A549 (cell line): Measurements from ENCODE around the gene IGFBP4. TPM values are rescaled to one million over a fixed set of nuclear protein-coding genes. Genes with fewer than 3 reads are reported as not detected.

Experiments used
- ATAC-seq, 2 experiments: fragments of 200-7000 bp in 1 of 2; fragments of >200 bp in 1 of 2; cut with Nextera tagmentation in 1 of 2; cut with Tn5 transposase in 1 of 2; 3 replicates each; pipeline versions ENCODE4 v1.8.0 to v1.9.1; 2018 to 2020; ENCODE audit warnings: mild to moderate bottlenecking in 1 of 2, moderate library complexity in 1 of 2
- CTCF ChIA-PET: fragments of 300-600 bp; sonication (Branson Sonifier 250); formaldehyde crosslinking; extraction: SDS; loops from one replicate; lab custom pipeline; 2021; ENCODE audit warnings: antibody characterized with exemption, inconsistent platforms; lab: Yijun Ruan, JAX
- POLR2A ChIA-PET: fragments of 350-600 bp; formaldehyde crosslinking; extraction: SDS; loops from one replicate; lab custom pipeline; 2021; ENCODE audit warnings: antibody characterized with exemption, inconsistent platforms; lab: Yijun Ruan, JAX
- DNase-seq, 2 experiments: peaks; one replicate each; pipeline versions ENCODE4 v3.0.0 to v3.0.0-alpha.2; 2011 to 2016; ENCODE audit warnings: low read depth in 1 of 2, low spot score in 1 of 2
- FAIRE-seq: peaks from 2 replicates; lab custom pipeline; 2011; peaks lifted over from hg19 to GRCh38; lab: Jason Lieb, UNC
- H3K27ac ChIP-seq, 2 experiments: fragments of >200 bp; sonication (Bioruptor Twin); formaldehyde crosslinking; 3 replicates each; pipeline ENCODE4 v1.5.1; 2016 to 2017
- H3K4me1 ChIP-seq: fragments of >200 bp; sonication (Bioruptor Twin); formaldehyde crosslinking; 3 replicates; pipeline ENCODE4 v1.6.1; 2016
- H3K4me2 ChIP-seq: fragments of >200 bp; sonication (Bioruptor Twin); formaldehyde crosslinking; 3 replicates; pipeline ENCODE4 v1.6.1; 2016
- H3K4me3 ChIP-seq: fragments of >200 bp; sonication (Bioruptor Twin); formaldehyde crosslinking; 3 replicates; pipeline ENCODE4 v1.5.1; 2016
- H3K9me3 ChIP-seq: fragments of >200 bp; sonication (Bioruptor Twin); formaldehyde crosslinking; 3 replicates; pipeline ENCODE4 v1.6.1; 2016
- BCL3 ChIP-seq: fragments of >200 bp; sonication (Bioruptor Twin); formaldehyde crosslinking; IDR thresholded peaks from 3 replicates; pipeline ENCODE4 v1.6.1; 2016
- CHD2 ChIP-seq: fragments of 150-350 bp; IDR thresholded peaks from 2 replicates; pipeline ENCODE4 v1.6.1; 2014; ENCODE audit warnings: low read length; ENCODE audit not compliant: partially characterized antibody
- EHMT2 ChIP-seq: fragments of 200-600 bp; sonication (generic); IDR thresholded peaks from 2 replicates; pipeline ENCODE4 v1.6.1; 2016; ENCODE audit warnings: antibody characterized with exemption, low read depth, mild to moderate bottlenecking, moderate library complexity
- ELK1 ChIP-seq: fragments of 150-350 bp; IDR thresholded peaks from 2 replicates; pipeline ENCODE4 v1.6.1; 2014; ENCODE audit warnings: low read depth, mild to moderate bottlenecking, low read length
- ESRRA ChIP-seq: fragments of 150-350 bp; IDR thresholded peaks from 2 replicates; pipeline ENCODE4 v1.6.1; 2014; ENCODE audit warnings: mild to moderate bottlenecking, low read length, borderline replicate concordance
- FOSB ChIP-seq: fragments of 250-450 bp; sonication (Bioruptor Pico); IDR thresholded peaks from 2 replicates; pipeline ENCODE4 v1.5.0; 2020; ENCODE audit warnings: mild to moderate bottlenecking, moderate library complexity
- FOSL2 ChIP-seq, 2 experiments: fragments of 450-650 bp in 1 of 2; fragments of >200 bp in 1 of 2; sonication (Bioruptor Twin) in 1 of 2; formaldehyde crosslinking; IDR thresholded peaks; 2 replicates each; pipeline versions ENCODE4 v1.5.0 to v1.6.1; 2016 to 2020; ENCODE audit warnings: mild to moderate bottlenecking in 1 of 2, moderate library complexity in 1 of 2
- HOXA7 ChIP-seq: fragments of 250-450 bp; sonication (Bioruptor Pico); IDR thresholded peaks from 2 replicates; pipeline ENCODE4 v1.5.0; 2020; ENCODE audit warnings: mild to moderate bottlenecking, moderate library complexity
- HOXB13 ChIP-seq: fragments of 250-450 bp; sonication (Bioruptor Pico); IDR thresholded peaks from 2 replicates; pipeline ENCODE4 v1.5.0; 2020; ENCODE audit warnings: low read depth, mild to moderate bottlenecking, moderate library complexity
- HOXB5 ChIP-seq: fragments of 250-450 bp; sonication (Bioruptor Pico); IDR thresholded peaks from 2 replicates; pipeline ENCODE4 v1.5.0; 2020; ENCODE audit warnings: mild to moderate bottlenecking, moderate library complexity
- JUN ChIP-seq, 2 experiments: fragments of >200 bp; sonication (Bioruptor Twin); formaldehyde crosslinking; IDR thresholded peaks; 2 replicates in 1 of 2; 3 replicates in 1 of 2; pipeline ENCODE4 v1.6.1; 2016 to 2017
- MAX ChIP-seq: IDR thresholded peaks from 2 replicates; pipeline ENCODE4 v1.6.1; 2012
- MAZ ChIP-seq: fragments of 150-350 bp; IDR thresholded peaks from 2 replicates; pipeline ENCODE4 v1.6.1; 2014; ENCODE audit warnings: antibody characterized with exemption, low read depth, low read length, borderline replicate concordance
- PBX3 ChIP-seq: IDR thresholded peaks from 2 replicates; pipeline ENCODE4 v1.6.1; 2012
- POLR2A ChIP-seq: IDR thresholded peaks from 2 replicates; pipeline ENCODE4 v1.6.1; 2012; ENCODE audit warnings: mild to moderate bottlenecking, low read length
- POLR2AphosphoS2 ChIP-seq: conservative IDR thresholded peaks from 2 replicates; pipeline ENCODE4 v1.6.1; 2012; ENCODE audit warnings: low read length, improper control_type of control experiment, inconsistent platforms
- RAD21 ChIP-seq, 2 experiments: fragments of >200 bp in 1 of 2; sonication (Bioruptor Twin) in 1 of 2; formaldehyde crosslinking in 1 of 2; IDR thresholded peaks in 1 of 2; conservative IDR thresholded peaks in 1 of 2; 2 replicates in 1 of 2; 3 replicates in 1 of 2; pipeline ENCODE4 v1.6.1; 2012 to 2018; ENCODE audit warnings: inconsistent platforms in 1 of 2
- RARB ChIP-seq: fragments of 250-450 bp; sonication (Bioruptor Pico); IDR thresholded peaks from 2 replicates; pipeline ENCODE4 v1.8.0; 2021; ENCODE audit warnings: mild to moderate bottlenecking, moderate library complexity
- TFCP2L1 ChIP-seq: fragments of 250-450 bp; sonication (Bioruptor Pico); IDR thresholded peaks from 2 replicates; pipeline ENCODE4 v1.5.0; 2021; ENCODE audit warnings: mild to moderate bottlenecking
- ZFP36 ChIP-seq: fragments of 450-650 bp; IDR thresholded peaks from 2 replicates; pipeline ENCODE4 v1.6.1; 2014; ENCODE audit warnings: borderline replicate concordance; ENCODE audit not compliant: partially characterized antibody
- WGBS: methylation state at CpG from one replicate; pipeline ENCODE4 v1.1.6; 2017; ENCODE audit errors: missing lambda C conversion rate; 5-methylcytosine and 5-hydroxymethylcytosine counted together
- polyA plus RNA-seq, 4 experiments: library from polyadenylated mRNA; depleted of rRNA in 3 of 4; stranded (reverse); fragments of >200 nt; fragmentation: RNase III in 1 of 4; extraction: RNeasy Plus Mini Kit Qiagen cat#74134 plus additional on column Dnase treatment in 1 of 4; gene quantifications; 2 replicates in 3 of 4; 3 replicates in 1 of 4; pipeline ENCODE4 v1.2.3, GENCODE V29; 2011 to 2017
- TF ChIP-seq, protein P1 (sequence below): fragments of 250-450 bp; sonication (Bioruptor Pico); IDR thresholded peaks from 2 replicates; pipeline ENCODE4 v1.5.0; 2020; ENCODE audit warnings: low read depth, mild to moderate bottlenecking, moderate library complexity
- TF ChIP-seq, protein P2 (sequence below): fragments of 450-650 bp; IDR thresholded peaks from 2 replicates; pipeline ENCODE4 v1.6.1; 2014; ENCODE audit warnings: antibody characterized with exemption

IGFBP4 gene
- polyA plus RNA-seq, 2 of the 4 experiments (the other 2 are of a cell fraction): 1,080 to 1,829 TPM

GRCh38 chr17:40471846-40472732 is 28.8 kb downstream of the IGFBP4 start (continued):
- TF ChIP-seq, protein P1, sequence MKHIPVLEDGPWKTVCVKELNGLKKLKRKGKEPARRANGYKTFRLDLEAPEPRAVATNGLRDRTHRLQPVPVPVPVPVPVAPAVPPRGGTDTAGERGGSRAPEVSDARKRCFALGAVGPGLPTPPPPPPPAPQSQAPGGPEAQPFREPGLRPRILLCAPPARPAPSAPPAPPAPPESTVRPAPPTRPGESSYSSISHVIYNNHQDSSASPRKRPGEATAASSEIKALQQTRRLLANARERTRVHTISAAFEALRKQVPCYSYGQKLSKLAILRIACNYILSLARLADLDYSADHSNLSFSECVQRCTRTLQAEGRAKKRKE: peak; percentile 10
- TF ChIP-seq, all 56 proteins: peak for 18

- POLR2A ChIA-PET: interaction anchor here (0.8 to 12.0 kb wide), 12 partner anchors 8 to 87 kb away, joined by 3 to 177 read pairs (median 8); no protein-coding TSS in a partner anchor
- CTCF ChIA-PET: interaction anchor here (1.1 to 37.5 kb wide), 12 partner anchors 11 to 110 kb away, joined by 3 to 822 read pairs (median 6); partner anchors contain the start of gene IGFBP4
- ATAC-seq: peak; percentile 6 to 21; a peak in 4 of 6 replicates
- Histone ChIP-seq H3K4me3 (no peak overlapping the region), H3K4me2 (no peak overlapping the region), H3K4me1 (peaks cover 83% of the 10 kb centered on the region), H3K27ac (peak overlapping the region; percentile 96 to 97), H3K9me3 (no peaks in the 10 kb centered on the region)
- DNase-seq: peak in 1 of 2 experiments; percentile 89
- TF ChIP-seq EHMT2 (no peak), POLR2A (no peak; the same call in 1 of the 2 replicates), TFCP2L1 (CRISPR knock-in tag) (peak; percentile 95), JUN (IDR thresholded peaks at IDR 0.05) (peak in 1 of 2 experiments; percentile 12; a peak in 3 of 5 replicates), ELK1 (no peak), RAD21 (conservative IDR thresholded peaks at IDR 0.05 in 1 of 2, IDR thresholded peaks at IDR 0.05 in 1 of 2) (no peak), MAX (peak; percentile 19; the same call in 1 of the 2 replicates), HOXB13 (CRISPR knock-in tag) (no peak), BCL3 (0 out of 3 replicates have a peak, but pooled peaks have one; percentile 20), PBX3 (peak; percentile 65; the same call in 1 of the 2 replicates), HOXB5 (no peak), HOXA7 (CRISPR knock-in tag) (peak; percentile 82), ESRRA (0 out of 2 replicates have a peak, but pooled peaks have one; percentile 4), ZFP36 (peak; percentile 3), MAZ (no peak), RARB (CRISPR knock-in tag) (no peak; the same call in 1 of the 2 replicates), FOSL2 (IDR thresholded peaks at IDR 0.05) (no peak), FOSL2 (CRISPR knock-in tag; IDR thresholded peaks at IDR 0.05) (peak; percentile 1; the same call in 1 of the 2 replicates), CHD2 (peak; percentile 46), POLR2AphosphoS2 (peak; percentile 85), FOSB (CRISPR knock-in tag) (peak; percentile 60; the same call in 1 of the 2 replicates)
- TF ChIP-seq, protein P1: peak; percentile 11; the same call in 1 of the 2 replicates
- TF ChIP-seq, protein P2, sequence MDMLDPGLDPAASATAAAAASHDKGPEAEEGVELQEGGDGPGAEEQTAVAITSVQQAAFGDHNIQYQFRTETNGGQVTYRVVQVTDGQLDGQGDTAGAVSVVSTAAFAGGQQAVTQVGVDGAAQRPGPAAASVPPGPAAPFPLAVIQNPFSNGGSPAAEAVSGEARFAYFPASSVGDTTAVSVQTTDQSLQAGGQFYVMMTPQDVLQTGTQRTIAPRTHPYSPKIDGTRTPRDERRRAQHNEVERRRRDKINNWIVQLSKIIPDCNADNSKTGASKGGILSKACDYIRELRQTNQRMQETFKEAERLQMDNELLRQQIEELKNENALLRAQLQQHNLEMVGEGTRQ: 0 out of 2 replicates have a peak, but pooled peaks have one; percentile 0
- WGBS: 76% methylated on average over 3 of the region's 3 CpGs
- FAIRE-seq: peak; percentile 99
These were observed 29.6 kb downstream of the IGFBP4 start for GRCh38 chr17:40472733-40473452.
